ENCODE data around the gene EPAS1. TPM values are rescaled to one million over a fixed set of nuclear protein-coding genes. Genes with fewer than 3 reads are reported as not detected.

Gene EPAS1
- 280 TPM for total RNA-seq (ENCODE audit: unreplicated experiment)
- long read RNA-seq, full-length matches to known transcripts: 1 of 9 reads
- long read RNA-seq, partial matches to known transcripts: 2 of 9 reads
- long read RNA-seq, other reads (novel, unspliced or antisense): 6 of 9 reads

DNA sequence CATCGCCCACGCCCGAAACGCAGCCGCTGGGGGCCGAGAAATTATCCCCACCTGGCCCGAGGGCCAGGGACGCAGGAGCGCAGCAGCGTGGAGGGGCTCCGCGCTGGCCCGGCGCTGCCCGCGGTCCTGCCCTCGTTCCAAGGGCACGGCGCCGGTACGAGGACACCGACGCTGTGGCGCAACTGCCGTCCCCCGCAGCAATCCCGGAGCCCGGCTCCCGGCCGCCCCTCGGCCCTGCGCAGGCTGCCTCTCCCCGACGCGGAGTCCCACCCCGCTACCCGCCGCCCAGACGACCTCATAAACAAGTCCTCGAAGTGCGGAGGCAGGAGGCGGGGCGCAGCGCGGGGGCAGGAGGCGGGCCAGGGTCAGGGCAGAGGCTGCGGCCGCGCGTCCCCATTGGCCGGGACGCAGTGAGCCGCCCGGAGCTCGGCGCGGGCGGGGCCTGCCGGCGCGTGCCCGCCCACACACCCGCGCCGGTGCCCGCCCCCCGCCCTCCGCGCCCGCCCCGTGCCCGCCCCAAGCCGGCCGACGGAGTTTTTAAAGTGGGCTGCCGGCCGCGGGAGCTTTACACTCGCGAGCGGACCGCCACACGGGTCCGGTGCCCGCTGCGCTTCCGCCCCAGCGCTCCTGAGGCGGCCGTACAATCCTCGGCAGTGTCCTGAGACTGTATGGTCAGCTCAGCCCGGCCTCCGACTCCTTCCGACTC lies at the start of gene EPAS1:
Gene EPAS1, plus strand, starts transcription at position 568 of the 706 bp plus-strand sequence. CDS start 505 bp downstream, outside the sequence.
- TF ChIP-seq, protein P1, sequence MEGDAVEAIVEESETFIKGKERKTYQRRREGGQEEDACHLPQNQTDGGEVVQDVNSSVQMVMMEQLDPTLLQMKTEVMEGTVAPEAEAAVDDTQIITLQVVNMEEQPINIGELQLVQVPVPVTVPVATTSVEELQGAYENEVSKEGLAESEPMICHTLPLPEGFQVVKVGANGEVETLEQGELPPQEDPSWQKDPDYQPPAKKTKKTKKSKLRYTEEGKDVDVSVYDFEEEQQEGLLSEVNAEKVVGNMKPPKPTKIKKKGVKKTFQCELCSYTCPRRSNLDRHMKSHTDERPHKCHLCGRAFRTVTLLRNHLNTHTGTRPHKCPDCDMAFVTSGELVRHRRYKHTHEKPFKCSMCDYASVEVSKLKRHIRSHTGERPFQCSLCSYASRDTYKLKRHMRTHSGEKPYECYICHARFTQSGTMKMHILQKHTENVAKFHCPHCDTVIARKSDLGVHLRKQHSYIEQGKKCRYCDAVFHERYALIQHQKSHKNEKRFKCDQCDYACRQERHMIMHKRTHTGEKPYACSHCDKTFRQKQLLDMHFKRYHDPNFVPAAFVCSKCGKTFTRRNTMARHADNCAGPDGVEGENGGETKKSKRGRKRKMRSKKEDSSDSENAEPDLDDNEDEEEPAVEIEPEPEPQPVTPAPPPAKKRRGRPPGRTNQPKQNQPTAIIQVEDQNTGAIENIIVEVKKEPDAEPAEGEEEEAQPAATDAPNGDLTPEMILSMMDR (IDR thresholded peaks at IDR 0.05; ENCODE audit: unreplicated experiment): no peak
- Mint-ChIP-seq H3K4me1 (ENCODE audit: unreplicated experiment) (peaks cover 37% of the 10 kb centered on the region), H3K27me3 (ENCODE audit: unreplicated experiment) (peaks cover 22% of the 10 kb centered on the region), H3K36me3 (ENCODE audit: low read depth, unreplicated experiment) (peaks cover 12% of the 10 kb centered on the region), H3K27ac (ENCODE audit: unreplicated experiment) (no peak within 1 kb of the TSS), H3K9me3 (ENCODE audit: unreplicated experiment) (no peaks in the 10 kb centered on the region), H3K4me3 (ENCODE audit: unreplicated experiment) (peak within 1 kb of the TSS; percentile 98)
- DNase-seq (ENCODE audit: low spot score): peak; percentile 84

DNA sequence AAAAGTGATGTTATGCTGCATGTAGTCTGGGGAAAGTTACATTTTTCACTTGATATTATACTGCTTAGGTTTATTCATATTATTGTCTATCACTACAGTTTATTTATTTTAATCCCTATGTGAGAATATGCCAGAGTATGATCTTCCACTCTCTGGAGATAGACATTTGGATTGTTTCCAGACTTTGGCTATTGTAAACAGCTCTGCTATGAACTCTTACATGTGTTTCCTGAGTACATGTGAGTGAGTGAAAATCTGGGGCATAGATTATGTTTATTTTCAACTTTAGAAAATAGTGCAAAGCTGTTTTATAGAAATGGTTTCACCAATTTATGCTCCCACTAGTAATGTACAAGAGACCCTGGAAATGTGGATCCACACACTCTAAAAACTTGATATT lies 49.0 kb upstream of the EPAS1 start:
- no peaks in the 10 kb centered on the region for H3K9me3 Mint-ChIP-seq (ENCODE audit: unreplicated experiment)
- no peak for DNase-seq (ENCODE audit: low spot score)
- no peaks in the 10 kb centered on the region for H3K27me3 Mint-ChIP-seq (ENCODE audit: unreplicated experiment)
- no peak overlapping the region for H3K27ac Mint-ChIP-seq (ENCODE audit: unreplicated experiment)
- H3K36me3 Mint-ChIP-seq (ENCODE audit: low read depth, unreplicated experiment): no peaks in the 10 kb centered on the region
- TF ChIP-seq, protein P1 (IDR thresholded peaks at IDR 0.05; ENCODE audit: unreplicated experiment): no peak
- H3K4me3 Mint-ChIP-seq (ENCODE audit: unreplicated experiment): no peak overlapping the region
- peaks cover 3% of the 10 kb centered on the region for H3K4me1 Mint-ChIP-seq (ENCODE audit: unreplicated experiment)

DNA sequence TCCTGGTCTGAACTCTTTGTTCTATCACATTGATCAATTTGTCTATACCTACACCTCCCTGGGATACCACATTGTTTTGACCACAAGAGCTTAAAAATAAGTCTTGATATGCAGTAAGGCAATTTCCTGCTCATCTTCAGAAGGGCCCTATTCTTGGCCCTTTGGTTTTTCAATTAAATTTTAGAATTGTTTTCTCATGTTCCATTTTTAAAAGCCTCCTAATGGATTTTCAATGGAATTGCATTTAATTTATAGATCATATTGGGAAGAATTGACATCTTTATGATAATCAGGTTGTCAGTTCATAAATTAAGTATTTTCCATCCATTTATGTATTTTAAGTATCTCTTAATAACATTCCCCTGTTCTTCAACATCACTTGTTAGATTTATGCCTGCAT lies 47.6 kb upstream of the EPAS1 start:
- H3K4me3 Mint-ChIP-seq (ENCODE audit: unreplicated experiment): no peak overlapping the region
- no peaks in the 10 kb centered on the region for H3K27me3 Mint-ChIP-seq (ENCODE audit: unreplicated experiment)
- peaks cover 3% of the 10 kb centered on the region for H3K4me1 Mint-ChIP-seq (ENCODE audit: unreplicated experiment)
- no peaks in the 10 kb centered on the region for H3K9me3 Mint-ChIP-seq (ENCODE audit: unreplicated experiment)
- no peak for DNase-seq (ENCODE audit: low spot score)
- no peaks in the 10 kb centered on the region for H3K36me3 Mint-ChIP-seq (ENCODE audit: low read depth, unreplicated experiment)
- no peak overlapping the region for H3K27ac Mint-ChIP-seq (ENCODE audit: unreplicated experiment)
- TF ChIP-seq, protein P1 (IDR thresholded peaks at IDR 0.05; ENCODE audit: unreplicated experiment): peak; percentile 38

DNA sequence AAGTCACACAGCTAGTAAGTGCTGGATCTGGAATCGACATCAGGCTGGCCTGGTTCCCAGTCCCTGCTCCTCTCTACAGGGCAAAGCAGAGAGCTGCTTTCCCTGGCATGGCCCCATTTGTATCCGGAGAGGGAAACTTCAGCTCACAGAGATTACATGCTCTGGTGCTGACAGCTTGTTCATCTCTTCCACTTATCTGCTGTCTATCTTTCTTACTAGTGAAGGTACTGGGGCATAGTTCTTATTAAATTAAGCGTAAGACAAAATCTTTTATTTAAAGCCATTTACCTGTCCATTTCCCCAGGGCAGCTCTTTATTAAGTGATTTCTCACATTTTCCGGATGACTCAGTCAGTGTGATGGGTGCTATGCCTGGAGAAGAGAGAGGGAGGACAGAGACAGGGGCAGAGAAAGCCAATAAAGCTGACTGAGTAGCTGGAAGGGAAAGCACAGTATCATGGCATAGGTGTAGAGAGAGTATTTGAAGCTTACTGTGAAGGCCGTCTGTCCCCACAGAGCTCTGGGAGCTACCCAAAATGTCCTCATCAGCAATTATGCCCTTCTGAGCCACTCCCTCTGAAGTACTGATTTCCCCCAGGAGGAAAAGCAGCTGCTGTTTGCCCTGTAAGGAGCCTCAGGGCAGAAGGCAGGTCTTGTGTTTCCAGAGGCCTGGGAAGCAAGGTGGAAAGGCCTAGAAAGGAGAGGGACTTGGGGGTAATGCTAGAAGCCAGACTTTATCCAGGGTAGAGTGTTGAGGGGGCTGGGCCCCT lies 44.1 kb upstream of the EPAS1 start:
- DNase-seq (ENCODE audit: low spot score): no peak
- Mint-ChIP-seq H3K27me3 (ENCODE audit: unreplicated experiment) (no peaks in the 10 kb centered on the region), H3K36me3 (ENCODE audit: low read depth, unreplicated experiment) (no peaks in the 10 kb centered on the region), H3K4me1 (ENCODE audit: unreplicated experiment) (no peaks in the 10 kb centered on the region), H3K27ac (ENCODE audit: unreplicated experiment) (no peak overlapping the region), H3K9me3 (ENCODE audit: unreplicated experiment) (no peaks in the 10 kb centered on the region), H3K4me3 (ENCODE audit: unreplicated experiment) (no peak overlapping the region)
- TF ChIP-seq, protein P1 (IDR thresholded peaks at IDR 0.05; ENCODE audit: unreplicated experiment): no peak

Data from endothelial cell (in vitro differentiated cells).